Measurements from ENCODE around the gene TFB1M. TPM values are rescaled to one million over a fixed set of nuclear protein-coding genes. Genes with fewer than 3 reads are reported as not detected.

Gene TFB1M
- total and polyA plus RNA-seq, 5 donors from 2014 or later, result 10.5 to 26.5 (median 17.7) TPM

- ATAC-seq (ENCODE audit: low read depth in 2 of 2) (no peak), DNase-seq (no peak)
- peak overlapping the region in 1 of 3 donors; percentile 12 for H3K27ac Mint-ChIP-seq
- Histone ChIP-seq H3K9me3 (ENCODE audit: control insufficient read depth in 2 of 2, low read length in 2 of 2) (no peaks in the 10 kb centered on the region), H3K36me3 (ENCODE audit: control insufficient read depth, insufficient read depth, low read length) (no peaks in the 10 kb centered on the region), H3K4me1 (ENCODE audit: control insufficient read depth, insufficient read depth, low read length, poor library complexity, severe bottlenecking) (no peaks in the 10 kb centered on the region), H3K27me3 (ENCODE audit: control insufficient read depth, insufficient read depth, low read length) (no peaks in the 10 kb centered on the region), H3K4me3 (ENCODE audit: low read depth, low read length) (no peak overlapping the region), H3K27ac (ENCODE audit: insufficient read depth, low read length, poor library complexity, severe bottlenecking) (no peak overlapping the region)
- peaks cover 19% of the 10 kb centered on the region for H3K36me3 Mint-ChIP-seq
- no peak overlapping the region for H3K4me3 Mint-ChIP-seq
- H3K4me1 Mint-ChIP-seq, result peaks cover 0 to 5% (median 2%) of the 10 kb centered on the region in 4 donors
- peaks cover 0 to 3% (median 0%) of the 10 kb centered on the region in 7 donors for H3K9me3 Mint-ChIP-seq
- peaks cover 4% of the 10 kb centered on the region for H3K27me3 Mint-ChIP-seq
These were observed 69.1 kb downstream of the TFB1M start for GRCh38 chr6:155245193-155245592.

- H3K9me3 Mint-ChIP-seq, result peaks cover 0 to 4% (median 0%) of the 10 kb centered on the region in 7 donors
- DNase-seq, result no peak
- peak overlapping the region in 1 of 3 donors; percentile 73 for H3K27ac Mint-ChIP-seq
These were observed 69.8 kb downstream of the TFB1M start for GRCh38 chr6:155244434-155244833.

GRCh38 chr6:155241966-155242365 is 72.3 kb downstream of the TFB1M start:
- Histone ChIP-seq H3K4me3 (ENCODE audit: low read depth, low read length) (no peak overlapping the region), H3K9me3 (ENCODE audit: control insufficient read depth in 2 of 2, low read length in 2 of 2) (no peaks in the 10 kb centered on the region), H3K4me1 (ENCODE audit: control insufficient read depth, insufficient read depth, low read length, poor library complexity, severe bottlenecking) (no peaks in the 10 kb centered on the region), H3K36me3 (ENCODE audit: control insufficient read depth, insufficient read depth, low read length) (no peaks in the 10 kb centered on the region), H3K27ac (ENCODE audit: insufficient read depth, low read length, poor library complexity, severe bottlenecking) (no peak overlapping the region), H3K27me3 (ENCODE audit: control insufficient read depth, insufficient read depth, low read length) (no peaks in the 10 kb centered on the region)
- no peak overlapping the region for H3K27ac Mint-ChIP-seq
- DNase-seq (no peak), ATAC-seq (ENCODE audit: low read depth in 2 of 2) (no peak)
- H3K36me3 Mint-ChIP-seq, result peaks cover 4% of the 10 kb centered on the region
- no peak overlapping the region for H3K4me3 Mint-ChIP-seq
- H3K4me1 Mint-ChIP-seq, result no peaks in the 10 kb centered on the region
- H3K9me3 Mint-ChIP-seq, result peaks cover 0 to 6% (median 2%) of the 10 kb centered on the region in 7 donors
- peaks cover 4% of the 10 kb centered on the region for H3K27me3 Mint-ChIP-seq

More at GRCh38 chr6:155244434-155244833, 69.8 kb downstream of the TFB1M start:
- Histone ChIP-seq H3K9me3 (ENCODE audit: control insufficient read depth in 2 of 2, low read length in 2 of 2) (no peaks in the 10 kb centered on the region), H3K36me3 (ENCODE audit: control insufficient read depth, insufficient read depth, low read length) (no peaks in the 10 kb centered on the region), H3K4me1 (ENCODE audit: control insufficient read depth, insufficient read depth, low read length, poor library complexity, severe bottlenecking) (no peaks in the 10 kb centered on the region), H3K27ac (ENCODE audit: insufficient read depth, low read length, poor library complexity, severe bottlenecking) (no peak overlapping the region), H3K4me3 (ENCODE audit: low read depth, low read length) (no peak overlapping the region), H3K27me3 (ENCODE audit: control insufficient read depth, insufficient read depth, low read length) (no peaks in the 10 kb centered on the region)
- Mint-ChIP-seq H3K36me3 (peaks cover 11% of the 10 kb centered on the region), H3K4me1 (peaks cover 0 to 5% (median under 1%) of the 10 kb centered on the region in 4 donors), H3K4me3 (no peak overlapping the region), H3K27me3 (peaks cover 4% of the 10 kb centered on the region)
- ATAC-seq (ENCODE audit: low read depth in 2 of 2), result no peak

GRCh38 chr6:155240905-155241600 is 73.2 kb downstream of the TFB1M start:
- Mint-ChIP-seq H3K4me1 (no peaks in the 10 kb centered on the region), H3K36me3 (no peaks in the 10 kb centered on the region), H3K27ac (no peak overlapping the region), H3K27me3 (peaks cover 4% of the 10 kb centered on the region), H3K4me3 (no peak overlapping the region), H3K9me3 (peaks cover 0 to 6% (median 2%) of the 10 kb centered on the region in 7 donors)
- no peak overlapping the region for H3K27ac ChIP-seq (ENCODE audit: insufficient read depth, low read length, poor library complexity, severe bottlenecking)
- no peaks in the 10 kb centered on the region for H3K36me3 ChIP-seq (ENCODE audit: control insufficient read depth, insufficient read depth, low read length)
- DNase-seq, result no peak
- H3K4me3 ChIP-seq (ENCODE audit: low read depth, low read length), result no peak overlapping the region
- no peaks in the 10 kb centered on the region for H3K9me3 ChIP-seq (ENCODE audit: control insufficient read depth in 2 of 2, low read length in 2 of 2)
- no peaks in the 10 kb centered on the region for H3K4me1 ChIP-seq (ENCODE audit: control insufficient read depth, insufficient read depth, low read length, poor library complexity, severe bottlenecking)
- ATAC-seq (ENCODE audit: low read depth in 2 of 2), result no peak
- H3K27me3 ChIP-seq (ENCODE audit: control insufficient read depth, insufficient read depth, low read length), result no peaks in the 10 kb centered on the region

- no peak overlapping the region for H3K27ac ChIP-seq (ENCODE audit: insufficient read depth, low read length, poor library complexity, severe bottlenecking)
- DNase-seq (no peak), ATAC-seq (ENCODE audit: low read depth in 2 of 2) (no peak)
- no peak overlapping the region for H3K4me3 ChIP-seq (ENCODE audit: low read depth, low read length)
- no peaks in the 10 kb centered on the region for H3K27me3 ChIP-seq (ENCODE audit: control insufficient read depth, insufficient read depth, low read length)
- H3K9me3 ChIP-seq (ENCODE audit: control insufficient read depth in 2 of 2, low read length in 2 of 2), result no peaks in the 10 kb centered on the region
- Mint-ChIP-seq H3K9me3 (peaks cover 0 to 6% (median 2%) of the 10 kb centered on the region in 7 donors), H3K27me3 (peaks cover 4% of the 10 kb centered on the region), H3K4me1 (no peaks in the 10 kb centered on the region), H3K36me3 (no peaks in the 10 kb centered on the region), H3K27ac (no peak overlapping the region), H3K4me3 (no peak overlapping the region)
- no peaks in the 10 kb centered on the region for H3K36me3 ChIP-seq (ENCODE audit: control insufficient read depth, insufficient read depth, low read length)
- H3K4me1 ChIP-seq (ENCODE audit: control insufficient read depth, insufficient read depth, low read length, poor library complexity, severe bottlenecking), result no peaks in the 10 kb centered on the region
These were observed 76.7 kb downstream of the TFB1M start for GRCh38 chr6:155237613-155238012.

GRCh38 chr6:155235087-155235486 is 79.2 kb downstream of the TFB1M start:
- Histone ChIP-seq H3K9me3 (ENCODE audit: control insufficient read depth in 2 of 2, low read length in 2 of 2) (no peaks in the 10 kb centered on the region), H3K4me1 (ENCODE audit: control insufficient read depth, insufficient read depth, low read length, poor library complexity, severe bottlenecking) (no peaks in the 10 kb centered on the region), H3K4me3 (ENCODE audit: low read depth, low read length) (no peak overlapping the region), H3K27ac (ENCODE audit: insufficient read depth, low read length, poor library complexity, severe bottlenecking) (no peak overlapping the region), H3K36me3 (ENCODE audit: control insufficient read depth, insufficient read depth, low read length) (no peaks in the 10 kb centered on the region), H3K27me3 (ENCODE audit: control insufficient read depth, insufficient read depth, low read length) (no peaks in the 10 kb centered on the region)
- no peaks in the 10 kb centered on the region for H3K27me3 Mint-ChIP-seq
- no peaks in the 10 kb centered on the region for H3K36me3 Mint-ChIP-seq
- H3K4me1 Mint-ChIP-seq, result no peaks in the 10 kb centered on the region
- ATAC-seq (ENCODE audit: low read depth in 2 of 2), result no peak
- no peak overlapping the region for H3K27ac Mint-ChIP-seq
- no peak for DNase-seq
- no peak overlapping the region for H3K4me3 Mint-ChIP-seq
- peaks cover 0 to 6% (median 2%) of the 10 kb centered on the region in 7 donors for H3K9me3 Mint-ChIP-seq

GRCh38 chr6:155234687-155235086 is 79.6 kb downstream of the TFB1M start:
- no peak overlapping the region for H3K4me3 Mint-ChIP-seq
- no peak for ATAC-seq (ENCODE audit: low read depth in 2 of 2)
- H3K9me3 ChIP-seq (ENCODE audit: control insufficient read depth in 2 of 2, low read length in 2 of 2), result no peaks in the 10 kb centered on the region
- no peaks in the 10 kb centered on the region for H3K27me3 ChIP-seq (ENCODE audit: control insufficient read depth, insufficient read depth, low read length)
- H3K27ac ChIP-seq (ENCODE audit: insufficient read depth, low read length, poor library complexity, severe bottlenecking), result no peak overlapping the region
- H3K27ac Mint-ChIP-seq, result no peak overlapping the region
- H3K36me3 Mint-ChIP-seq, result peaks cover 3% of the 10 kb centered on the region
- DNase-seq, result no peak
- H3K27me3 Mint-ChIP-seq, result no peaks in the 10 kb centered on the region
- peaks cover 0 to 4% (median 2%) of the 10 kb centered on the region in 7 donors for H3K9me3 Mint-ChIP-seq
- no peaks in the 10 kb centered on the region for H3K4me1 ChIP-seq (ENCODE audit: control insufficient read depth, insufficient read depth, low read length, poor library complexity, severe bottlenecking)
- H3K36me3 ChIP-seq (ENCODE audit: control insufficient read depth, insufficient read depth, low read length), result no peaks in the 10 kb centered on the region
- H3K4me3 ChIP-seq (ENCODE audit: low read depth, low read length), result no peak overlapping the region
- H3K4me1 Mint-ChIP-seq, result no peaks in the 10 kb centered on the region

GRCh38 chr6:155234167-155234566 is 80.1 kb downstream of the TFB1M start:
- no peak overlapping the region for H3K27ac Mint-ChIP-seq
- peaks cover 5% of the 10 kb centered on the region for H3K36me3 Mint-ChIP-seq
- H3K4me3 ChIP-seq (ENCODE audit: low read depth, low read length), result no peak overlapping the region
- peaks cover 0 to 4% (median 1%) of the 10 kb centered on the region in 7 donors for H3K9me3 Mint-ChIP-seq
- no peaks in the 10 kb centered on the region for H3K27me3 ChIP-seq (ENCODE audit: control insufficient read depth, insufficient read depth, low read length)
- H3K4me3 Mint-ChIP-seq, result no peak overlapping the region
- no peaks in the 10 kb centered on the region for H3K9me3 ChIP-seq (ENCODE audit: control insufficient read depth in 2 of 2, low read length in 2 of 2)
- H3K27me3 Mint-ChIP-seq, result no peaks in the 10 kb centered on the region
- H3K4me1 Mint-ChIP-seq, result no peaks in the 10 kb centered on the region
- no peaks in the 10 kb centered on the region for H3K4me1 ChIP-seq (ENCODE audit: control insufficient read depth, insufficient read depth, low read length, poor library complexity, severe bottlenecking)
- no peak overlapping the region for H3K27ac ChIP-seq (ENCODE audit: insufficient read depth, low read length, poor library complexity, severe bottlenecking)
- ATAC-seq (ENCODE audit: low read depth in 2 of 2) (no peak), DNase-seq (no peak)
- H3K36me3 ChIP-seq (ENCODE audit: control insufficient read depth, insufficient read depth, low read length), result no peaks in the 10 kb centered on the region
